ENCODE measurements around the gene SMC5. TPM values are rescaled to one million over a fixed set of nuclear protein-coding genes. Genes with fewer than 3 reads are reported as not detected.

SMC5 gene
- total RNA-seq, 1 experiment from 2014 or later, result 27.5 TPM

DNA sequence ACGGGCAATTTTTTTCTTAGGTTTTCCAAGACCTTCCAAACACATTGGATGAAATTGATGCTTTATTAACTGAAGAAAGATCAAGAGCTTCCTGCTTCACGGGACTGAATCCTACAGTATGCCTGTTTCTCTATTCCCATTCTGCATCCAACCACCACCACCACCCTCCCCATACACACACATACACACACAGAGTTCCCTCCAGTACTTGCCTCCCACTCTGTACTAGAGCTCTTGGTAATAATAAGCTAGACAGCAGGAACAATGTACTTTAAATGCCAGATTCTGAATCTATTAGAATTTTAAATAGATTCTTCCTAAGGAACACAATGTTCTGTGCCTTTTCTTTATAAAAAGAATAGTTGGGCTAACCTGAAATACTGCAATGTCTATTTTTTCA is 88.3 kb downstream of the SMC5 start (continued):
- no peak for TF ChIP-seq CTCF (IDR thresholded peaks at IDR 0.05 in 2 of 3, conservative IDR thresholded peaks at IDR 0.05 in 1 of 3; ENCODE audit: borderline replicate concordance in 1 of 3, insufficient read depth in 1 of 3, low read depth in 2 of 3, low read length in 2 of 3)

DNA sequence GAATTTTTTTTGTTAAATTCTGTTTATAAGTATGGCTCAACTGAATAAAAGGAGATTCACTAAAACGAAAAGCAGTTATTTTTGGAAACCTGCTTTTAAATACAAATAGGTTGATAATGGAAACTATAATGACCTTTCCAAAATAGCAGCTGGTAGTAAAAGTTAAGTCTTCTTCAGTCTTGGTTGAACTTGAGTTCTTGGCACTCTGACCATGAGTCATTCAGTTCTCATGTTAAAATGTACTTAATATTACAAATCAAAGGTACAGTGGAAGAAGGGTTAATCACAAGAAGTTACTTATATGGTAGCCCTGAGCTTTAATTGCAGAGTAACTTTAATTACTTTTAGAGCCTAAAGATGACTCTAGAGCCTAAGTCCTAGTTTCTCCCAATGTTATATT is 93.6 kb downstream of the SMC5 start:
- H3K27ac ChIP-seq (ENCODE audit: low read depth, low read length), result no peak overlapping the region
- no peak overlapping the region for H3K4me3 ChIP-seq (replicated peaks in 1 of 2; ENCODE audit: low read depth in 1 of 2, low read length in 2 of 2)
- no peak overlapping the region for H3K9ac ChIP-seq (ENCODE audit: low read length)
- POLR2A ChIA-PET, result no interaction called here
- H3K79me2 ChIP-seq (ENCODE audit: insufficient read depth, low read length), result no peaks in the 10 kb centered on the region
- ATAC-seq (no peak), DNase-seq (ENCODE audit: low read depth, low spot score) (no peak)
- RAD21 ChIA-PET (ENCODE audit: low non-redundant PET in 1 of 2, low total read pairs in 2 of 2, uncharacterized antibody in 2 of 2, unreplicated experiment in 2 of 2), result no interaction called here
- peaks cover 14 to 18% of the 10 kb centered on the region in 2 experiments for H3K36me3 ChIP-seq (ENCODE audit: control insufficient read depth in 1 of 2, insufficient read depth in 2 of 2, low read length in 2 of 2)
- H3K4me1 ChIP-seq (ENCODE audit: control insufficient read depth in 1 of 2, insufficient read depth in 2 of 2, low read length in 2 of 2), result no peaks in the 10 kb centered on the region
- TF ChIP-seq ATF3 (IDR thresholded peaks at IDR 0.05), result no peak
- TF ChIP-seq FOSL1 (IDR thresholded peaks at IDR 0.05; ENCODE audit: low read depth), result no peak
- no peak for TF ChIP-seq EZH2phosphoT487 (IDR thresholded peaks at IDR 0.05; ENCODE audit: borderline replicate concordance)
- TF ChIP-seq EGR1 (IDR thresholded peaks at IDR 0.05; ENCODE audit: low read depth), result no peak
- no peak for TF ChIP-seq SRF (IDR thresholded peaks at IDR 0.05; ENCODE audit: low read depth)
- no peak for TF ChIP-seq YY1 (IDR thresholded peaks at IDR 0.05; ENCODE audit: extremely low read depth, insufficient replicate concordance, low read depth, low read length)
- no peak for TF ChIP-seq JUND (IDR thresholded peaks at IDR 0.05)
- TF ChIP-seq CEBPB (IDR thresholded peaks at IDR 0.05; ENCODE audit: low read depth), result no peak
- TF ChIP-seq SP1 (IDR thresholded peaks at IDR 0.05; ENCODE audit: low read depth), result no peak
- TF ChIP-seq TCF7L2 (IDR thresholded peaks at IDR 0.05; ENCODE audit: borderline replicate concordance, extremely low read depth, insufficient read depth, insufficient read length), result no peak
- no peak for TF ChIP-seq RAD21 (IDR thresholded peaks at IDR 0.05; ENCODE audit: low read depth)
- no peak for TF ChIP-seq CBX3 (IDR thresholded peaks at IDR 0.05; ENCODE audit: low read depth)
- no peak for TF ChIP-seq ZNF274 (IDR thresholded peaks at IDR 0.05; ENCODE audit: low read depth, low read length)
- TF ChIP-seq ELF1 (IDR thresholded peaks at IDR 0.05; ENCODE audit: borderline replicate concordance, low read depth), result no peak
- TF ChIP-seq POLR2A (IDR thresholded peaks at IDR 0.05; ENCODE audit: borderline replicate concordance, extremely low read depth, insufficient read depth, insufficient read length), result no peak
- no peaks in the 10 kb centered on the region for H3K9me2 ChIP-seq (ENCODE audit: insufficient read depth)
- H3K9me3 ChIP-seq (ENCODE audit: control insufficient read depth in 1 of 2, insufficient read depth in 1 of 2, low read depth in 1 of 2, low read length in 2 of 2), result no peaks in the 10 kb centered on the region
- intact Hi-C loops (cut with micrococcal nuclease), result no loop called here
- CTCF ChIA-PET, result interaction anchor here (1.4 kb wide), 1 partner anchor 250 kb away, joined by 4 read pairs; no protein-coding TSS in a partner anchor
- no peaks in the 10 kb centered on the region for H4K20me1 ChIP-seq (ENCODE audit: insufficient read depth)
- no peak overlapping the region for H2AFZ ChIP-seq (ENCODE audit: low read depth, low read length, poor library complexity, severe bottlenecking)
- H3K4me2 ChIP-seq (ENCODE audit: low read length), result no peak overlapping the region
- H3K27me3 ChIP-seq (ENCODE audit: insufficient read depth, low read length), result no peaks in the 10 kb centered on the region
- TSS peak; percentile 25 for BruUV-seq (replicated peaks)
